Trophoblast cell (in vitro differentiated cells and primary cell): ENCODE results near the gene IMMP2L.

Experiments used
- DNase-seq, 2 donors: peaks; one replicate each; pipeline ENCODE4 v3.0.0-alpha.2; 2016
- H2AFZ ChIP-seq: 2 replicates; pipeline ENCODE4 v1.6.1; 2013; ENCODE audit warnings: low read length, moderate library complexity, mild to moderate bottlenecking; ENCODE audit not compliant: insufficient read depth, poor library complexity
- H2AK5ac ChIP-seq: 2 replicates; pipeline ENCODE4 v1.6.1; 2013; ENCODE audit warnings: mild to moderate bottlenecking, low read length
- H2BK120ac ChIP-seq: 2 replicates; pipeline ENCODE4 v1.6.1; 2013; ENCODE audit warnings: low read length, mild to moderate bottlenecking, moderate library complexity; ENCODE audit not compliant: insufficient read depth, poor library complexity
- H2BK12ac ChIP-seq: 2 replicates; pipeline ENCODE4 v1.6.1; 2013; ENCODE audit warnings: mild to moderate bottlenecking, low read length, moderate library complexity
- H2BK5ac ChIP-seq: 2 replicates; pipeline ENCODE4 v1.6.1; 2013; ENCODE audit warnings: low read length, low read depth, moderate library complexity, mild to moderate bottlenecking; ENCODE audit not compliant: poor library complexity
- H3K14ac ChIP-seq: 2 replicates; pipeline ENCODE4 v1.6.1; 2013; ENCODE audit warnings: mild to moderate bottlenecking, low read length
- H3K18ac ChIP-seq: 2 replicates; pipeline ENCODE4 v1.6.1; 2013; ENCODE audit warnings: mild to moderate bottlenecking, low read length
- H3K23ac ChIP-seq: 2 replicates; pipeline ENCODE4 v1.6.1; 2013; ENCODE audit warnings: low read length
- H3K27ac ChIP-seq: 2 replicates; pipeline ENCODE4 v1.5.1; 2013; ENCODE audit warnings: low read depth, mild to moderate bottlenecking, inconsistent platforms, low read length, moderate library complexity
- H3K27me3 ChIP-seq: 2 replicates; pipeline ENCODE4 v1.6.1; 2013; ENCODE audit warnings: inconsistent platforms, mild to moderate bottlenecking, low read length, moderate library complexity; ENCODE audit not compliant: insufficient read depth
- H3K36me3 ChIP-seq, 2 experiments: 1 replicate in 1 of 2; 2 replicates in 1 of 2; pipeline ENCODE4 v1.6.1; 2013; ENCODE audit warnings: low read length in 2 of 2, mild to moderate bottlenecking in 2 of 2, moderate library complexity in 1 of 2; ENCODE audit not compliant: insufficient read depth in 2 of 2, control insufficient read depth in 1 of 2
- H3K4ac ChIP-seq: 2 replicates; pipeline ENCODE4 v1.6.1; 2013; ENCODE audit warnings: low read depth, mild to moderate bottlenecking, low read length, moderate library complexity
- H3K4me1 ChIP-seq, 2 experiments: 1 replicate in 1 of 2; 2 replicates in 1 of 2; pipeline ENCODE4 v1.6.1; 2013; ENCODE audit warnings: low read length in 2 of 2, mild to moderate bottlenecking in 2 of 2, moderate library complexity in 1 of 2; ENCODE audit not compliant: insufficient read depth in 2 of 2, control insufficient read depth in 1 of 2
- H3K4me2 ChIP-seq: 2 replicates; pipeline ENCODE4 v1.6.1; 2013; ENCODE audit warnings: inconsistent platforms, mild to moderate bottlenecking, low read length, moderate library complexity
- H3K4me3 ChIP-seq: 2 replicates; pipeline ENCODE4 v1.5.1; 2013; ENCODE audit warnings: mild to moderate bottlenecking, low read depth, low read length, inconsistent platforms
- H3K79me1 ChIP-seq: one replicate; pipeline ENCODE4 v1.6.1; 2013; ENCODE audit warnings: low read length
- H3K79me2 ChIP-seq: 2 replicates; pipeline ENCODE4 v1.6.1; 2013; ENCODE audit warnings: low read length, mild to moderate bottlenecking; ENCODE audit not compliant: control insufficient read depth, insufficient read depth, poor library complexity
- H3K9ac ChIP-seq: 2 replicates; pipeline ENCODE4 v1.6.1; 2013; ENCODE audit warnings: mild to moderate bottlenecking, low read length
- H3K9me3 ChIP-seq: 2 replicates; pipeline ENCODE4 v1.6.1; 2013; ENCODE audit warnings: low read depth, mild to moderate bottlenecking, control low read depth, inconsistent platforms, low read length; ENCODE audit not compliant: insufficient read depth
- H4K12ac ChIP-seq: 2 replicates; pipeline ENCODE4 v1.6.1; 2013; ENCODE audit warnings: low read depth, mild to moderate bottlenecking, low read length, moderate library complexity
- H4K8ac ChIP-seq: 2 replicates; pipeline ENCODE4 v1.6.1; 2013; ENCODE audit warnings: low read depth, mild to moderate bottlenecking, low read length, moderate library complexity
- H4K91ac ChIP-seq: one replicate; pipeline ENCODE4 v1.6.1; 2013; ENCODE audit warnings: low read depth, mild to moderate bottlenecking, low read length, moderate library complexity
- WGBS: extraction: QIAGEN DNeasy Blood & Tissue Kit; methylation state at CpG from one replicate; pipeline ENCODE4 v1.1.7; 2013; ENCODE audit warnings: missing lambda C conversion rate; ENCODE audit not compliant: insufficient read length, insufficient coverage; ENCODE audit errors: extremely low coverage; 5-methylcytosine and 5-hydroxymethylcytosine counted together

IMMP2L gene

DNA sequence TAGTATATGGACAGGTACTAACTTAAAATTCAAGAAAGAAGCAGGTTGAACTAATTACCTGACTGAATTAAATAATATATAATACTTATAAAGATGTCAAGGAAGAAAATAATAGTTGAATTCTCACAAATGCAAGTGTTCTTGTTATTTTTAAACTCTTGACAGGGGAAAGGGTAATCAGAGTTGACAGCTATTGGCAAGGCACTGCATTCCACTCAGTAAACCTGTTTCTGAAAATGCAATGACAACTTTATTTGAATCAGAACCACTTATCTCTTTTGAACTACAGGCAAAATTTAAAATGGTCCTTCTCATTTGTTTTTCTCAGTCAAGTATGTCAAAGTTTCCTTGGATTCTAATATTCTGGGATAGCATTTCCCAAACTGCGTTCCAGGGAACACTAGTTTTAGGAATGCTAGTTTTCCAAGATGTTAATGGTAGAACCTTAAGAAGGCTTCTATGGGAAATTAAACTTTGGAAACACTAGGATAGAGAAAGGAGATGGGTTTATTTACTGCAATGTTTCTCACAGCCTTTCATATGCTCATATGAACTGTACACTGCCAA lies 575.1 kb downstream of the IMMP2L start:
- Histone ChIP-seq H3K79me2 (no peaks in the 10 kb centered on the region), H3K18ac (no peak overlapping the region), H2BK120ac (no peak overlapping the region), H4K91ac (no peak overlapping the region), H3K9me3 (no peaks in the 10 kb centered on the region), H3K79me1 (no peaks in the 10 kb centered on the region), H3K27ac (no peak overlapping the region), H3K4me2 (no peak overlapping the region), H2AFZ (no peak overlapping the region), H3K36me3 (no peaks in the 10 kb centered on the region), H3K4me1 (no peaks in the 10 kb centered on the region), H4K12ac (no peak overlapping the region), H3K4me3 (no peak overlapping the region), H2AK5ac (no peak overlapping the region), H3K14ac (no peak overlapping the region), H3K27me3 (no peaks in the 10 kb centered on the region), H3K9ac (no peak overlapping the region), H3K4ac (no peak overlapping the region), H2BK5ac (no peak overlapping the region), H4K8ac (no peak overlapping the region), H3K23ac (no peak overlapping the region), H2BK12ac (no peak overlapping the region)
- DNase-seq: no peak
- WGBS: no CpG with 5 or more reads among the region's 1 CpG

DNA sequence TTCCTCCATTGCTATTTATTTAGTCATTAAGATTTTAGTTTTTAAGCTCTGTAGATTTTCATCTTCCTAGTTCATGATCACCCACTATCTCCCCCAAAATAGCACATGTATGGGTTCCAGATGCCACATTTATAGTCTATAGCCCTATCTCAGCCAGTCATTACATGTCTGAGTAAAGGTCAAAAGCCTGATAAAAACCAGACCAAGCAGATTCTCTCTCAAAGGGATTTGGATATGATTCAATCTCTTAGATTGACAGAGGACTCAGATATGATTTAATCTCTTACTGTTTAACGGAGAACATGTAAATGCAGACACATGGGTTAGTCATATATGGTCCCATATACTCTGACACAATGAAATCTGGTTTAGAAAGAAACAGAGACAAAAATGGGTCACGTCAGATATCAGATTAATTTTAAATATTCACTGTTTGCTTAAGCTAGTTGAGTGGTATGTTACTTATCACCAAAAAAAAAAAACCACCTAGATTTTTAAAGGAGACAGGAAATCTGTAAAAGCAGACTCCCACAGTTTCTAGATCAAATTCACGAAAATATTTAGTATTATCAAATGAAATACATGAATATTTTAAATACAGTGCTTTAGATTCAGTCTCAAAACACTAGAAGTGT lies 578.4 kb downstream of the IMMP2L start:
- Histone ChIP-seq H3K79me2 (no peaks in the 10 kb centered on the region), H3K27ac (no peak overlapping the region), H3K79me1 (no peaks in the 10 kb centered on the region), H3K18ac (no peak overlapping the region), H3K14ac (no peak overlapping the region), H2BK5ac (no peak overlapping the region), H3K27me3 (no peaks in the 10 kb centered on the region), H3K4me3 (no peak overlapping the region), H3K23ac (no peak overlapping the region), H4K12ac (no peak overlapping the region), H2AFZ (no peak overlapping the region), H3K9ac (no peak overlapping the region), H2BK12ac (no peak overlapping the region), H4K91ac (no peak overlapping the region), H3K4me2 (no peak overlapping the region), H3K9me3 (no peaks in the 10 kb centered on the region), H3K4ac (no peak overlapping the region), H4K8ac (no peak overlapping the region), H3K36me3 (no peaks in the 10 kb centered on the region), H2BK120ac (no peak overlapping the region), H3K4me1 (no peaks in the 10 kb centered on the region), H2AK5ac (no peak overlapping the region)
- DNase-seq: peak in 1 of 2 donors; percentile 28
- WGBS: no CpG with 5 or more reads among the region's 3 CpGs

DNA sequence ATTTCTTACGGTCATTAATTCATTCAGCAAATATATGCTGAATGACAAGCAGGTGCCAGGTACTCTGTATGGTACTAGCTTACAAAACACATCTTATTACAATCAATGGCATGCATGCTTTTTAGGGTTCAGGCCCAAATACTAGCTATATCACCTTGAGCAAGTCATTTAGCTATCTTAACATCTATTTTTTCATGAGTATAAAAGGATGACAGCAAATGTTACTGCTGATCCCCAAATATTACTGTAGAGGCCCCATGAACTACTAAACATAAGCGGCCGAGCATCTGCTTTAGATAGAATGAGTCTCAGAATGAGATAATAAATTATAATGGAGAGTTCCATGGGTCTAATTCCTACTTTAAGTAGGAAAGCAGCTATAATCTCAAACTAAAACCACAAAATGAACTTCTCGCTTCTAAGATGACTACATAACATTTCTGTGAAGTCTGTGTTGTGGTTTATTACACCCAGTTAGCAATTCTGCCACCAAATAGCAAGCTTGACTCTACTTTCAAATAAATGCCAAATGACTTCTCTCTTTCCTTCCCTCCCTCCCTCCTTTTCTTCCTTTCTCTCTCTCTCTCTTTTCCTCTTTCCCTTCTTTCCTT lies 585.1 kb downstream of the IMMP2L start:
- Histone ChIP-seq H4K91ac (no peak overlapping the region), H3K27ac (no peak overlapping the region), H3K9me3 (no peaks in the 10 kb centered on the region), H2BK12ac (no peak overlapping the region), H3K27me3 (no peaks in the 10 kb centered on the region), H3K36me3 (no peaks in the 10 kb centered on the region), H3K14ac (no peak overlapping the region), H3K23ac (no peak overlapping the region), H3K18ac (no peak overlapping the region), H3K9ac (no peak overlapping the region), H2BK5ac (no peak overlapping the region), H2AFZ (no peak overlapping the region), H3K4me2 (no peak overlapping the region), H3K79me2 (no peaks in the 10 kb centered on the region), H3K4me3 (no peak overlapping the region), H4K12ac (no peak overlapping the region), H4K8ac (no peak overlapping the region), H3K4me1 (no peaks in the 10 kb centered on the region), H2AK5ac (no peak overlapping the region), H3K79me1 (no peaks in the 10 kb centered on the region), H2BK120ac (no peak overlapping the region), H3K4ac (no peak overlapping the region)
- WGBS: no CpG with 5 or more reads among the region's 4 CpGs
- DNase-seq: no peak

DNA sequence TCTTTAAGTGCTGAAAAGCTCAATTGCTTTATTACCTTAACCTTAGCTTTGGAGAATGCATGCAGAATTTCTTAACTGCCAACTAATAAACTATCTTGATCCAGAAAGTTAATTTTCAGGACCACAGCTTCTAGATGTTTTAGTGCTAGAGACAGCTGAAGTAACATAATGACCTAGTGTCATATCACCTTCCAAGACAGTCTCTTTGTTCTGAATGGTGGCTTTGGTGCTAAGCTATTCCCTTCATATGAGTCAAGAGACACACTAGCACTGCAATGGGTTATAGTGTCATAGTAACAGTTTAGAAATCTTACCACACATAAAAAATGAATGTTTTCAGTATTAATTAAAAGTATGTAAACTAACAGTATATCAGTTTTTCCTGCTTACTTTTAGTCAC lies 586.8 kb downstream of the IMMP2L start:
- H3K27me3 ChIP-seq: no peaks in the 10 kb centered on the region
- no peak overlapping the region for H2AFZ ChIP-seq
- no peaks in the 10 kb centered on the region for H3K4me1 ChIP-seq
- H2AK5ac ChIP-seq: no peak overlapping the region
- no peaks in the 10 kb centered on the region for H3K79me1 ChIP-seq
- no peak overlapping the region for H3K18ac ChIP-seq
- no peaks in the 10 kb centered on the region for H3K9me3 ChIP-seq
- H4K91ac ChIP-seq: no peak overlapping the region
- H3K9ac ChIP-seq: no peak overlapping the region
- H3K79me2 ChIP-seq: no peaks in the 10 kb centered on the region
- H3K27ac ChIP-seq: no peak overlapping the region
- H3K4ac ChIP-seq: no peak overlapping the region
- no peak overlapping the region for H4K8ac ChIP-seq
- H3K4me3 ChIP-seq: no peak overlapping the region
- no peak overlapping the region for H3K4me2 ChIP-seq
- no peak overlapping the region for H3K23ac ChIP-seq
- H2BK12ac ChIP-seq: no peak overlapping the region
- H3K36me3 ChIP-seq: no peaks in the 10 kb centered on the region
- H4K12ac ChIP-seq: no peak overlapping the region
- H2BK120ac ChIP-seq: no peak overlapping the region
- DNase-seq: no peak
- no peak overlapping the region for H3K14ac ChIP-seq
- no peak overlapping the region for H2BK5ac ChIP-seq
